IMR-90 (cell line): Measurements from ENCODE around the gene C2orf74. TPM values are rescaled to one million over a fixed set of nuclear protein-coding genes. Genes with fewer than 3 reads are reported as not detected.
A peak's percentile ranks its signal among the peaks of the same experiment; 100 is the strongest.

Experiments
- ATAC-seq: fragments of 200-7000 bp; cut with Tn5 transposase; 2 replicates; pipeline ENCODE4 v1.9.1; 2020; ENCODE audit warnings: low read depth, mild to moderate bottlenecking, moderate library complexity
- BruUV-seq: library from RNA; stranded (reverse); fragments of 400-500 nt; replicated peaks from 2 replicates; lab custom pipeline; 2021; lab: Mats Ljungman, UMichigan
- CTCF ChIA-PET: fragments of 300-600 bp; formaldehyde crosslinking; extraction: SDS; loops from one replicate; lab custom pipeline; 2021; ENCODE audit warnings: antibody characterized with exemption; lab: Yijun Ruan, JAX
- POLR2A ChIA-PET: fragments of 300-600 bp; sonication (Branson Sonifier 250); formaldehyde crosslinking; loops from one replicate; lab custom pipeline; 2022; ENCODE audit warnings: antibody characterized with exemption; ENCODE audit not compliant: unreplicated experiment; lab: Charles Lee
- DNase-seq: peaks from one replicate; pipeline ENCODE4 v3.0.0; 2013
- H2AFZ ChIP-seq: replicated peaks from 2 replicates; pipeline ENCODE3; 2013; ENCODE audit warnings: low read length, mild to moderate bottlenecking; ENCODE audit not compliant: poor library complexity
- H2AK5ac ChIP-seq: 2 replicates; pipeline ENCODE4 v1.6.1; 2013; ENCODE audit warnings: low read depth, low read length, inconsistent platforms
- H2AK9ac ChIP-seq: replicated peaks from 2 replicates; pipeline ENCODE3; 2013; ENCODE audit warnings: mild to moderate bottlenecking, low read depth, low read length, moderate library complexity; ENCODE audit not compliant: poor library complexity
- H2BK120ac ChIP-seq: 2 replicates; pipeline ENCODE4 v1.6.1; 2013; ENCODE audit warnings: low read depth, low read length, inconsistent platforms
- H2BK15ac ChIP-seq: 3 replicates; pipeline ENCODE4 v1.6.1; 2013; ENCODE audit warnings: low read depth, low read length, inconsistent platforms
- H2BK20ac ChIP-seq: 2 replicates; pipeline ENCODE4 v1.6.1; 2013; ENCODE audit warnings: low read depth, mild to moderate bottlenecking, inconsistent platforms, low read length, moderate library complexity
- H2BK5ac ChIP-seq: 2 replicates; pipeline ENCODE4 v1.6.1; 2013; ENCODE audit warnings: mild to moderate bottlenecking, low read depth, low read length, inconsistent platforms; ENCODE audit not compliant: poor library complexity, severe bottlenecking
- H3K14ac ChIP-seq: replicated peaks from 2 replicates; pipeline ENCODE4 v1.6.1; 2013; ENCODE audit warnings: low read depth, low read length, inconsistent platforms
- H3K18ac ChIP-seq: 2 replicates; pipeline ENCODE4 v1.6.1; 2013; ENCODE audit warnings: low read depth, low read length, control low read depth
- H3K23ac ChIP-seq: 2 replicates; pipeline ENCODE4 v1.6.1; 2013; ENCODE audit warnings: low read depth, low read length, inconsistent platforms
- H3K27ac ChIP-seq: 2 replicates; pipeline ENCODE4 v1.5.1; 2013; ENCODE audit warnings: mild to moderate bottlenecking, control low read depth, low read length; ENCODE audit not compliant: insufficient read depth
- H3K27me3 ChIP-seq: 2 replicates; pipeline ENCODE4 v1.6.1; 2013; ENCODE audit warnings: low read length; ENCODE audit not compliant: control insufficient read depth, insufficient read depth
- H3K36me3 ChIP-seq: 2 replicates; pipeline ENCODE4 v1.6.1; 2013; ENCODE audit warnings: low read length, mixed read lengths; ENCODE audit not compliant: control insufficient read depth, insufficient read depth
- H3K4ac ChIP-seq: 2 replicates; pipeline ENCODE4 v1.6.1; 2013; ENCODE audit warnings: low read depth, low read length, inconsistent platforms
- H3K4me1 ChIP-seq: 2 replicates; pipeline ENCODE4 v1.6.1; 2013; ENCODE audit warnings: low read length, mixed read lengths; ENCODE audit not compliant: control insufficient read depth, insufficient read depth
- H3K4me2 ChIP-seq: 2 replicates; pipeline ENCODE4 v1.6.1; 2013; ENCODE audit warnings: low read depth, mild to moderate bottlenecking, control low read depth, low read length, moderate library complexity
- H3K4me3 ChIP-seq: 2 replicates; pipeline ENCODE4 v1.5.1; 2013; ENCODE audit warnings: low read depth, mild to moderate bottlenecking, control low read depth, low read length, moderate library complexity; ENCODE audit not compliant: insufficient read depth
- H3K56ac ChIP-seq: 2 replicates; pipeline ENCODE4 v1.6.1; 2013; ENCODE audit warnings: low read length, inconsistent platforms; ENCODE audit not compliant: insufficient read depth; ENCODE audit errors: extremely low read depth
- H3K79me1 ChIP-seq, 2 experiments: 2 replicates each; pipeline ENCODE4 v1.6.1; 2013; ENCODE audit warnings: low read length in 2 of 2, inconsistent platforms in 1 of 2, low read depth in 1 of 2
- H3K9ac ChIP-seq: 2 replicates; pipeline ENCODE4 v1.6.1; 2013; ENCODE audit warnings: low read depth, low read length, control low read depth
- H3K9me1 ChIP-seq: 2 replicates; pipeline ENCODE4 v1.6.1; 2013; ENCODE audit warnings: low read length, inconsistent platforms; ENCODE audit not compliant: insufficient read depth
- H3K9me3 ChIP-seq: 2 replicates; pipeline ENCODE4 v1.6.1; 2013; ENCODE audit warnings: low read length; ENCODE audit not compliant: control insufficient read depth, insufficient read depth
- H4K20me1 ChIP-seq: 2 replicates; pipeline ENCODE4 v1.6.1; 2013; ENCODE audit warnings: low read length, inconsistent platforms; ENCODE audit not compliant: insufficient read depth
- H4K5ac ChIP-seq: 2 replicates; pipeline ENCODE4 v1.6.1; 2013; ENCODE audit warnings: mild to moderate bottlenecking, low read depth, low read length, control low read depth
- H4K8ac ChIP-seq, 2 experiments: 2 replicates each; pipeline ENCODE4 v1.6.1; 2013; ENCODE audit warnings: low read depth in 2 of 2, low read length in 2 of 2, control low read depth in 1 of 2, inconsistent platforms in 1 of 2
- H4K91ac ChIP-seq: 2 replicates; pipeline ENCODE4 v1.6.1; 2013; ENCODE audit warnings: low read depth, low read length, inconsistent platforms; ENCODE audit not compliant: insufficient read depth
- NFE2L2 ChIP-seq: fragments of 150-350 bp; IDR thresholded peaks from 2 replicates; pipeline ENCODE4 v1.6.1; 2016; ENCODE audit warnings: low read depth, mild to moderate bottlenecking, low read length
- POLR2A ChIP-seq: IDR thresholded peaks from 2 replicates; pipeline ENCODE4 v1.6.1; 2012; ENCODE audit warnings: mild to moderate bottlenecking, low read depth, low read length
- SMC3 ChIP-seq: fragments of 150-350 bp; IDR thresholded peaks from 2 replicates; pipeline ENCODE4 v1.6.1; 2016; ENCODE audit warnings: low read depth, mild to moderate bottlenecking, antibody characterized with exemption, low read length, moderate library complexity
- WGBS, 2 experiments: methylation state at CpG; one replicate each; pipeline versions ENCODE4 v1.1.5 to v1.1.7; 2013; ENCODE audit warnings: missing lambda C conversion rate in 2 of 2; ENCODE audit not compliant: insufficient read length in 1 of 2; ENCODE audit errors: extremely low coverage in 2 of 2; 5-methylcytosine and 5-hydroxymethylcytosine counted together
- dilution Hi-C: fragments of 300-500 bp; cut with HindIII; formaldehyde crosslinking; loops from one replicate; pipeline ENCODE4 v1.14.3; 2018; ENCODE audit warnings: low sequenced_read_pairs; ENCODE audit not compliant: unreplicated experiment
- in situ Hi-C: fragments of 300-500 bp; cut with MboI; formaldehyde crosslinking; loops from 3 replicates; pipeline ENCODE4 v1.14.3; 2019; ENCODE audit warnings: low sequenced_read_pairs, inconsistent platforms, mixed read lengths
- intact Hi-C: fragments of 100-400 bp; cut with micrococcal nuclease; formaldehyde crosslinking; loops from 2 replicates; pipeline ENCODE4 v1.10.0; 2022
- polyA plus RNA-seq, 3 experiments: library from polyadenylated mRNA; depleted of rRNA; stranded (reverse); fragments of >200 nt; gene quantifications; 2 replicates each; pipeline ENCODE4 v1.2.3, GENCODE V29; 2012; ENCODE audit warnings: low replicate concordance in 1 of 3
- total RNA-seq: library from RNA; depleted of rRNA; stranded (reverse); fragments of >200 nt; gene quantifications from 2 replicates; pipeline ENCODE4 v1.2.3, GENCODE V29; 2012

The C2orf74 gene
- total and polyA plus RNA-seq, 2 of the 4 experiments (the other 2 are of a cell fraction), result 8.4 to 21.9 TPM

DNA sequence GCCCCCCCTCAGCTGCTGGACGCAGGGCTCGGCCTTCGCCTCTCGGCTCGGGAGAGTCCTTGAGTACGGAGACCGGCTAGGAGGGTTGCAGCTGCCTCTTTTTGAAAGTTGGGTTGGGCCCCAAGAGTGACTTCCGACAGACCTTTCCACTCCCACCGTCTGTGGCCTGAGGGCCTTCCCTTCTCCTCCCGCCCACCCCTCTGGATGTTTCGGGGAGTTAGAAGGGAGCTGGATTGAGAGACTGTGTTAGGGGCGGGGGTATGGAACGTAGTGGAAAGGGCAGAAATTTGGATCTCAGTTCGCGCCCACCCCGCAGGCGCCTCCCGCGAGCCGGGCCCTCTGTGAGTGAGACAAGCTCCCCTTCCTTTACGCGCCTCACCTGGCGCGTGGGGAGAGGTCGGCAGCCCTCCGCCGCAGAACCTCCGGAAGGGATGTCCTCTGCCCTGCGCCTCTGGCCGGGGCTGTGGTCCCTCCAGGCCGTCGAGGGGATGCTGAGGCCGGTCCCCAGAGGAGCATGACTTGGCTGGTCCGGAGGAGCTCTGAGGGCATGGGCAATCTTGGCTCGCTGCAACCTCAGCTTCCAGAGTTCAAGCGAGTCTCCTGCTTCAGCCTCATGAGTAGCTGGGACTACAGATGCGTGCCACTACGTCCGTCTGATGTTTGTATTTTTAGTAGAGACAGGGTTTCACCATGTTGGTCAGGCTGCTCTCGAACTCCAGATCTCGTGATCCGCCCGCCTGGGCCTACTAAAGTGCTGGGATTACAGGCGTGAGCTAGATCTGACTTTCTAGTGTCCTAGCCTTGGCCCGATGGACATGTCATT, 15.9 kb downstream of the C2orf74 start:
- Histone ChIP-seq H2BK120ac (peak overlapping the region; percentile 3; the same call in 1 of the 2 replicates), H2BK20ac (no peak overlapping the region), H3K27ac (peak overlapping the region; percentile 99), H3K56ac (peak overlapping the region; percentile 48), H3K4me1 (peaks cover 28% of the 10 kb centered on the region), H3K9me1 (peaks cover 33% of the 10 kb centered on the region), H2AK9ac (peak overlapping the region; percentile 95), H3K18ac (peak overlapping the region; percentile 74), H3K27me3 (no peaks in the 10 kb centered on the region), H3K9me3 (no peaks in the 10 kb centered on the region), H2AK5ac (peak overlapping the region; percentile 54), H3K9ac (peak overlapping the region; percentile 96), H3K4me3 (peak overlapping the region; percentile 91), H2BK5ac (peak overlapping the region; percentile 95), H3K36me3 (peaks cover 27% of the 10 kb centered on the region), H3K23ac (peak overlapping the region; percentile 75), H4K8ac (peak overlapping the region; percentile 76 to 98), H3K4me2 (peak overlapping the region; percentile 96), H3K4ac (peak overlapping the region; percentile 93), H3K14ac (peak overlapping the region; percentile 94), H4K20me1 (peaks cover 8% of the 10 kb centered on the region; the same call in 1 of the 2 replicates), H2BK15ac (no peak overlapping the region), H4K91ac (peak overlapping the region; percentile 88), H2AFZ (peak overlapping the region; percentile 93), H4K5ac (peak overlapping the region; percentile 82), H3K79me1 (peaks cover 28 to 52% of the 10 kb centered on the region in 2 experiments; a peak in 3 of 4 replicates)
- in situ Hi-C loops (no loop called here), intact Hi-C loops (no loop called here), dilution Hi-C loops (no loop called here)
- 37% methylated on average over 12 of the region's 45 CpGs; no CpG with 5 or more reads in 1 of the 2 experiments for WGBS, 2 experiments
- ChIA-PET CTCF (no interaction called here), POLR2A (interaction anchor here (0.6 kb wide), 1 partner anchor 15 kb away, joined by 7 read pairs; no protein-coding TSS in a partner anchor)
- DNase-seq (peak; percentile 10), ATAC-seq (peak; percentile 1)
- TF ChIP-seq SMC3, result no peak
- no peak for TF ChIP-seq POLR2A
- TF ChIP-seq NFE2L2, result no peak
- TSS peak; percentile 82 for BruUV-seq
